Activated T-cell treated with anti-CD3 and anti-CD28 coated beads, Interleukin-2, amount 50 U/mL, for 72 hours (primary cell): ENCODE data around the gene SLC6A6. TPM values are rescaled to one million over a fixed set of nuclear protein-coding genes. Genes with fewer than 3 reads are reported as not detected.
A peak's percentile ranks its signal among the peaks of the same experiment; 100 is the strongest.

ENCODE experiments used
- ATAC-seq, 2 donors: fragments of 150-1000 bp; cut with Tn5 transposase; replicated peaks in 1 of 2; 2 replicates each; pipeline ENCODE4 v1.10.0; 2021; ENCODE audit warnings: moderate library complexity in 2 of 2, mild to moderate bottlenecking in 1 of 2
- DNase-seq, 2 donors: peaks; one replicate each; pipeline ENCODE4 v3.0.0; 2021 to 2022; ENCODE audit warnings: mixed read lengths in 1 of 2
- H3K27ac Mint-ChIP-seq: one replicate; pipeline ENCODE4 v1.8.0; 2022; ENCODE audit warnings: mild to moderate bottlenecking, moderate library complexity, mixed read lengths
- H3K27me3 Mint-ChIP-seq: one replicate; pipeline ENCODE4 v1.8.0; 2022; ENCODE audit warnings: low read depth, mixed read lengths
- H3K36me3 Mint-ChIP-seq, 2 donors: one replicate each; pipeline ENCODE4 v1.8.0; 2022; ENCODE audit warnings: mixed read lengths in 2 of 2, mild to moderate bottlenecking in 1 of 2; ENCODE audit not compliant: insufficient read depth in 2 of 2
- H3K4me1 Mint-ChIP-seq: one replicate; pipeline ENCODE4 v1.8.0; 2022; ENCODE audit warnings: low read depth, mixed read lengths
- H3K4me3 Mint-ChIP-seq, 2 donors: one replicate each; pipeline ENCODE4 v1.8.0; 2022; ENCODE audit warnings: mild to moderate bottlenecking in 2 of 2, mixed read lengths in 2 of 2, moderate library complexity in 2 of 2
- H3K9me3 Mint-ChIP-seq, 2 donors: one replicate each; pipeline ENCODE4 v1.8.0; 2022; ENCODE audit warnings: mixed read lengths in 2 of 2
- total RNA-seq, 2 donors: library from RNA; stranded (reverse); gene quantifications; one replicate each; pipeline ENCODE4 v1.2.3, GENCODE V29; 2022

SLC6A6 gene
- total RNA-seq, 2 donors from 2014 or later: 35.4 to 39.2 TPM

- Mint-ChIP-seq H3K27me3 (no peaks in the 10 kb centered on the region), H3K27ac (peak overlapping the region; percentile 97), H3K9me3 (no peaks in the 10 kb centered on the region), H3K4me1 (peaks cover 62% of the 10 kb centered on the region), H3K36me3 (no peaks in the 10 kb centered on the region), H3K4me3 (peak overlapping the region; percentile 70 to 81)
- DNase-seq (no peak), ATAC-seq (peak in 1 of 2 donors; percentile 40)
Observed at GRCh38 chr3:14423197-14423743, 20.9 kb downstream of the SLC6A6 start.

GRCh38 chr3:14423963-14424362, 21.6 kb downstream of the SLC6A6 start:
- Mint-ChIP-seq H3K27me3 (no peaks in the 10 kb centered on the region), H3K36me3 (no peaks in the 10 kb centered on the region), H3K27ac (peak overlapping the region; percentile 97), H3K4me3 (peak overlapping the region; percentile 70 to 81), H3K9me3 (no peaks in the 10 kb centered on the region), H3K4me1 (peaks cover 65% of the 10 kb centered on the region)
- peak in 1 of 2 donors; percentile 14 for ATAC-seq
- no peak for DNase-seq

- peak overlapping the region; percentile 97 for H3K27ac Mint-ChIP-seq
- H3K27me3 Mint-ChIP-seq: no peaks in the 10 kb centered on the region
- no peaks in the 10 kb centered on the region for H3K9me3 Mint-ChIP-seq
- ATAC-seq (peak; percentile 26 to 32), DNase-seq (peak; percentile 27 to 28)
- peaks cover 75% of the 10 kb centered on the region for H3K4me1 Mint-ChIP-seq
- H3K4me3 Mint-ChIP-seq: peak overlapping the region; percentile 70 to 81
- H3K36me3 Mint-ChIP-seq: no peaks in the 10 kb centered on the region
Observed at GRCh38 chr3:14424711-14425580, 22.5 kb downstream of the SLC6A6 start.

- Mint-ChIP-seq H3K36me3 (no peaks in the 10 kb centered on the region), H3K27me3 (no peaks in the 10 kb centered on the region), H3K9me3 (no peaks in the 10 kb centered on the region), H3K4me1 (peaks cover 83% of the 10 kb centered on the region), H3K4me3 (peak overlapping the region; percentile 70 to 81), H3K27ac (peak overlapping the region; percentile 90)
- peak; percentile 49 to 53 for DNase-seq
- ATAC-seq: peak; percentile 59 to 67
Observed at GRCh38 chr3:14425581-14426304, 23.3 kb downstream of the SLC6A6 start.

- Mint-ChIP-seq H3K4me3 (peak overlapping the region; percentile 68 to 81), H3K36me3 (no peaks in the 10 kb centered on the region)
Observed at GRCh38 chr3:14426305-14426620, 23.9 kb downstream of the SLC6A6 start.

GRCh38 chr3:14428087-14429033, 26.0 kb downstream of the SLC6A6 start:
- Mint-ChIP-seq H3K36me3 (no peaks in the 10 kb centered on the region), H3K27ac (peak overlapping the region; percentile 82), H3K9me3 (no peaks in the 10 kb centered on the region), H3K4me3 (peak overlapping the region; percentile 11 to 20), H3K27me3 (no peaks in the 10 kb centered on the region), H3K4me1 (peaks cover 97% of the 10 kb centered on the region)
- ATAC-seq (no peak), DNase-seq (peak; percentile 30 to 44)

More at GRCh38 chr3:14426305-14426620, 23.9 kb downstream of the SLC6A6 start:
- Mint-ChIP-seq H3K27ac (peak overlapping the region; percentile 90), H3K4me1 (peaks cover 88% of the 10 kb centered on the region), H3K27me3 (no peaks in the 10 kb centered on the region), H3K9me3 (no peaks in the 10 kb centered on the region)
- no peak for DNase-seq
- ATAC-seq: no peak

GRCh38 chr3:14429237-14429636, 26.8 kb downstream of the SLC6A6 start:
- Mint-ChIP-seq H3K4me3 (peak overlapping the region; percentile 11 to 20), H3K36me3 (no peaks in the 10 kb centered on the region)

GRCh38 chr3:14429640-14430039, 27.2 kb downstream of the SLC6A6 start:
- peak overlapping the region; percentile 33 for H3K27ac Mint-ChIP-seq
- DNase-seq (no peak), ATAC-seq (no peak)
- peak overlapping the region in 1 of 2 donors; percentile 20 for H3K4me3 Mint-ChIP-seq
- H3K27me3 Mint-ChIP-seq: no peaks in the 10 kb centered on the region
- H3K4me1 Mint-ChIP-seq: peaks cover 97% of the 10 kb centered on the region
- H3K36me3 Mint-ChIP-seq: no peaks in the 10 kb centered on the region
- no peaks in the 10 kb centered on the region for H3K9me3 Mint-ChIP-seq

More at GRCh38 chr3:14429237-14429636, 26.8 kb downstream of the SLC6A6 start:
- Mint-ChIP-seq H3K27ac (peak overlapping the region; percentile 33), H3K4me1 (peaks cover 97% of the 10 kb centered on the region), H3K9me3 (no peaks in the 10 kb centered on the region), H3K27me3 (no peaks in the 10 kb centered on the region)
- no peak for DNase-seq
- ATAC-seq: no peak

GRCh38 chr3:14430053-14430452, 27.6 kb downstream of the SLC6A6 start:
- no peak for DNase-seq
- Mint-ChIP-seq H3K36me3 (no peaks in the 10 kb centered on the region), H3K9me3 (no peaks in the 10 kb centered on the region), H3K4me1 (peaks cover 98% of the 10 kb centered on the region), H3K27ac (peak overlapping the region; percentile 13), H3K27me3 (no peaks in the 10 kb centered on the region), H3K4me3 (peak overlapping the region in 1 of 2 donors; percentile 9)
- no peak for ATAC-seq

- peaks cover 93% of the 10 kb centered on the region for H3K4me1 Mint-ChIP-seq
- H3K27me3 Mint-ChIP-seq: no peaks in the 10 kb centered on the region
- ATAC-seq (no peak), DNase-seq (no peak)
- peak overlapping the region; percentile 57 to 86 for H3K4me3 Mint-ChIP-seq
- peak overlapping the region; percentile 68 for H3K27ac Mint-ChIP-seq
- no peaks in the 10 kb centered on the region for H3K36me3 Mint-ChIP-seq
- H3K9me3 Mint-ChIP-seq: no peaks in the 10 kb centered on the region
Observed at GRCh38 chr3:14430706-14431451, 28.5 kb downstream of the SLC6A6 start.

GRCh38 chr3:14431452-14431916, 29.1 kb downstream of the SLC6A6 start:
- peak overlapping the region; percentile 57 to 86 for H3K4me3 Mint-ChIP-seq
- no peaks in the 10 kb centered on the region for H3K27me3 Mint-ChIP-seq
- DNase-seq (peak in 1 of 2 donors; percentile 27), ATAC-seq (peak; percentile 2 to 8)
- no peaks in the 10 kb centered on the region for H3K9me3 Mint-ChIP-seq
- H3K4me1 Mint-ChIP-seq: peaks cover 87% of the 10 kb centered on the region
- H3K27ac Mint-ChIP-seq: peak overlapping the region; percentile 68
- no peaks in the 10 kb centered on the region for H3K36me3 Mint-ChIP-seq
